ENCODE results near the gene CBL.

- TF ChIP-seq CTCF (conservative IDR thresholded peaks at IDR 0.05) (no peak), ZFX (IDR thresholded peaks at IDR 0.05) (no peak)
These were observed 123.2 kb downstream of the CBL start for GRCh38 chr11:119329320-119329719.
